Nucleus accumbens (tissue), 56 donors: Measurements from ENCODE around the gene GGA2.
"Not testable (repeated sequence)": the region's sequence is repeated elsewhere in the genome, so short reads cannot be mapped to it uniquely, and the experiment has no call there.

ENCODE experiments used
- DNase-seq, 56 donors: peaks; one replicate each; lab custom pipeline; 2025; lab: John Stamatoyannopoulos, UW

GGA2 gene

DNA sequence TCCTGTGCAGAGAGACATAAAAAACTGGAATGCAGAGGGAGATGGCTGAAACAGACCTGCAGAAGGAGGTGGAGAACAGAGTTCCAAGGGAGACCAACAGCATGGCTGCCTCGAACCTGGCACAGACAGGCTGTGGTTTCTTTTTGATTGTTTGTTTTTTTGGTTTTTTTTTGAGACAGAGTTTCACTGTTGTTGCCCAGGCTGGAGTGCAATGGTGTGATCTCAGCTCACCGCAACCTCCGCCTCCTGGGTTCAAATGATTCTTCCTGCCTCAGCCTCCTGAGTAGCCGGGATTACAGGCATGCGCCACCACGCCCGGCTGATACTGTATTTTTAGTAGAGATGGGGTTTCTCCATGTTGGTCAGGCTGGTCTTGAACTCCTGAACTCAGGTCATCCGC is 26.8 kb downstream of the GGA2 start:
- DNase-seq: not testable (repeated sequence)

DNA sequence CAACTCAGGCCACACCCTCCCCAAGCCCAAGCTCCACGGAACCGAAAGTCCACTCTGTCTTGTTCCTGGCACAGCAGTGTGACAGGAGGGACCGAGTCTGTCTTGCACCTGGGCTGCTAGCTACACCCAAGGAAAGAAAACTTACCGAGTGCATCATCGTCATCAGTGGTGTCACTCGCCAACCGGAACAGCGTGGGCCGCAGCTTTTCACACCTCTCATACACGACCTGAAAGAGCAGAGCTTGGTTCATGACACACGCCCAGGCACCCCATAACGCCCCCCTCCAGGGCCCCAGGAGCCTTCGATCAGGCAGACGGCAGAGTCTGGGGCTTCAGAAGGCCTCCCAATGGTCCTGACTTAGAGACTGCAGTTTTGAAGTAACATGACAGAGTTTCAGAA is 27.5 kb downstream of the GGA2 start:
- DNase-seq: no peak

DNA sequence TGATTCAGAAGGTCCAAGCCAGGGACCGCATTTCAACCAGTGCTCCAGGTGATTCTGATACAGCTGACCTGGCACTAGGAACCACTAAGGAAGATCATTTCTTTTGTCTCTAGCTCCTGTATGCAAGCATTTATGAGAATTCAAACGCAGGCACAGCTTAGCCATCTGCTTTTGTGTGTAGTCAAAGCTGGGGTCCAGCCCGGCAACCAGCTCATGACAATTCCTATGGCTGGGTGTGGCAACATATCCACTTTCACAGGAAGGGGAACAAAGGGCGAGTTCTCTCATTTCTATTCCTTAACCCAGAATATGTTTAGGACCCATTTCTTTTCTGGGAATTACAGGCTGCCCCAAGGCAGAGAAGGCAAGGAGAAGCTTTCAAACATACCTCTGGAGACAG is 30.0 kb downstream of the GGA2 start:
- DNase-seq: no peak

DNA sequence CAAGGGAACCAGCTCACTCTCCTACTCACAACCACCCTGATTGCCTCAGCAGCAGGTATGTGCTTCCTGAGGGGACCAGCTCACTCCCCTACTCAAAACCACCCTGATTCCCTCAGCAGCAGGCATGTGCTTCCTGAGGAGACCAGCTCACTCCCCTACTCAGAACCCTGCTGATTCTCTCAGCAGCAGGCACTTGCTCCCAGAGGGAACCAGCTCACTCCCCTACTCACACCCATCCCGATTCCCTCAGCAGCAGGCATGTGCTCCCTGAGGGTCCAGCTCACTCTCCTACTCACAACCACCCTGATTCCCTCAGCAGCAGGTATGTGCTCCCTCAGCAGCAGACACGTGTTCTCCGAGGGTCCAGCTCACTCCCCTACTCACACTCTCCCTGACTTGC is 31.2 kb downstream of the GGA2 start:
- no peak for DNase-seq

DNA sequence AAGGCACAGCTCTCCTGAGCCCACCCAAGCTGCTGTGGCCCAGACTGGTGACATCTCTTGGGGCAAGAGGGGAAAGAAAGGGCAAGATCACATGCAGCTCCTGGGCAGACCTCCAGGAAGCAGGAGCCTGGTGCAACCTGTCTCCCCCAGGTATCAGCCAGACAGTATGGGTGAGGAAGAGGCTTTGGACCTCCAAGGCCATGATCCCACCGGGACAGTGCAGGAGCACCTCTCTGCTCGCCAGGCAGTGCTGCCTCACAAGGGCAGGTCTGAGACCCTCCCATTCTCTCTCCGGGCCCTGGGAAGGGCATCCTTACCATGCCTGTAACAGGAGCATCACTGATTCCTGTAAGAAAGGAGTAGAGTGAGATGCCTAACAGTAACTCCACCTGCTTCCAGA is 31.7 kb downstream of the GGA2 start:
- DNase-seq: no peak

DNA sequence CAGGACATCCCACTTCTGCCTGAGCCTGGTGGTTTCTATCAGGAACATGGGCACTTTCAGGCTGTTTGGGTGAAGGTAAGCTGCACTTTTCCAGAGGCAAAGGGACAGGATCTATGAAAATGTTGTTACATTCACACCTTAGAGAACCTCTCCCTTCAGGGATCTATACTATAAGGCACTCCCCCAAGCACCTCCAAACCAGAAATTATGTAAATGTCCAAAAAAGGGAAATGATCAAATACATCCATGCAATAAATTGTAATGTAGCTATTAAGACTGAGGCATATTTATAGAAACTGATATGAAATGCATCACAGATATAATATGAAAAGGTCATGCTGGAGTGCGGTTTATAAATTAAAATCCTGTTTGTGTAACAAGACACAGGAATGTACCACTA is 34.0 kb downstream of the GGA2 start:
- no peak for DNase-seq

DNA sequence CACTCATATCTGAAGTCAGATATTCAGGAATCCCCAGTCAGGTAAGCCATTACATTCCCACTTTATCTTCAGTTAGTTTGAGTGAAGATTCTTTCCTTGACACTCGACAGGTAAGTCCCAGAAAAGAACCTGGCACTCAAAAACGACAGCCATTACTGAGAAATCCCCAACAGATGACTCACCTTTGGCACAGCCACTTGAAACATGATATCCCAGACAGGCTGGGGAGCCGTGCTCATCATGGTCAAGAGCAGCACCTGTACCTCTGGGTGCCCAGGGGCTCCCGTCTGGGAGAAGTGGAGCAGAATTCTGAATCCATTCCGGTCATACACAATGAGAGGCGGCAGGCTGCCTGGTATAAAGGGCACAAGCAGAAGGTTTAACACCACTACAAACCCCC is 40.5 kb downstream of the GGA2 start:
- no peak for DNase-seq

DNA sequence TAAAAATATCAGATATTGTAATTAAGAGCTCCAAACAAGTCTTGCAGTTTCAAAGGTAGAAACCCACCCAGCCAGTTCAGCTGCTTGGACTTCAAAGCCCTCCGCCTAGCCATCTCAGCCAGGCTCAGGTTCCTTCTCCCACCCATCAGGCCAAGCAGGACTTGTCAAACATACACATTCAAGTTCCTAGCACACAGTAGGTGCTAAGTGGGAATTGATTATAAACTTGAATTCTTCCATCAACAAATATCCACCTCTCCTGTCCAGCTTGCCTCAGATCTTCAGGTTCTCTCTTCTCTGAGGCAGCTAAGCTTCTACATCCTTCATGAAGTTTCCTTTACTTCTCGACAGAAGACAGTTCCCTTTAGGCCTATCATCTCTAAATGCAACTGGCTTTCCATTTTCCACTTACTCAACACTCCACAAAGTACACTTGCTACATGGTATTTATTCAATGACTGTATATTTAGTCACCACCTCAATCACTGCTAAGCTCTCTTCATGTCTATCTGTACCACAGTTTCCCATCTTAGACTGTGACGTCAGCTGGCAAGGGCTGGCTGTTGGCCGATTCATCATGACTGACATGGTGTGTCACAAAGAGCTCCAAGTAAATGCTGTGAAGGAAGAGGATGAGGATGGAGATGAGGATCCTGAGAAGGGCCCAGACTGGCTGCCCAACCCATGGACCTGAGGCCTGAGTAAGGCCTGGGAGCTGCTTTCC is 44.0 kb downstream of the GGA2 start:
- peak in 3 of 56 donors; percentile 1 to 16 (median 2) for DNase-seq

DNA sequence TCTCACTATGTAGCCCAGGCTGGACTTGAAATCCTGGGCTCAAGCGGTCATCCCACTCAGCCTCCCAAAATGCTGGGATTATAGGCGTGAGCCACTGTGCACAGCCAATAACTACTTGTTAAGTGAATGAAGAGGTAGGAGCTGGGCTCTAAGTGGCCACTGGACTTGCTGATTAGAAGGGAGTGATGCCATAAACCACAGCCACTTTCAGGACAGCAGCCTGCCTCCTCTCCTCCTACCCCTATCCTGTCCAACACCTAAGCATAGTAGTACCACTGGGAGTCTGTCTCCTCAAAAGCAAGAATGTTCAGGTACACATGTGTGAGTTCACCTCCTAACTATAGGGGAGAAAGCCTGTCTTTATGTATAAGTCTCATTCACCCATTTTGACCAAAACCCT is 45.1 kb downstream of the GGA2 start:
- no peak for DNase-seq

DNA sequence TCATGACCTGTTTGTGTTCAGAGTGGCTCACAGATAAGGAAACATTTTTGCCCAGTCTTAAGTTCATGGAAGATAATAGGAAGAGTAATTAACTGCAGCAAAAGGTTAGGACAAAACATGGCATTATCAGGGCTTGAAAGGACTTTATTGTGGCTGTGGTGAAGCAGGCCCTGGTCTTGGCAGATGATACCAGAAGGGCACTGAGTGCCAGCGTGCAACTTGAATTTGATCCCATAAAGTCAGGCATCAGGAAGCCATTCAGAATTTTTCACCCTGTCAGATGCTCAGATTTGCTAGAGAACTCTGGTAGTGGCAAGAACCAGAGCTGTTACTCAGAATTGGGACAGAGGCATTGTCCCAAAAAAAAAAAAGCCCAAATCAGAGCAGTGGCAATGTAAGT is 46.1 kb downstream of the GGA2 start:
- DNase-seq: peak in 40 of 56 donors; percentile 0 to 50 (median 22)

DNA sequence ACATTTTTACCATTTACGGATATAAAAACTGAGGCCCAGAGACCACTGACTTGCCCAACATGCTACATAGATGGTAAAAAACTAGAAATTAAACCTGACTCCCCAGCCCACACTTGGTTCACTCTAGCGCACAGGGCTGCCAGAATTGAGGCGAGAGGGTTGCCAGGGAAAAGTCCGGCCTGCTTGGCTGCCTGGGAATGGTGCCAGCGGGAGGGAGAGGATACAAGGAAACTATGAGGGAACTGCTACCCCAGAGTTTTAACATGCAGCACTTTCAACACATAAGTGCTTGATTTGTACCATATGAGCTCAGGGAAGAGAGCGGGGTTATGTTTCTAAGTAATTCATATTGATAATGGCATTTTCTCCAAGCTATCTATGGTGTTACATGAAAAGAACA is 47.3 kb downstream of the GGA2 start:
- peak in 47 of 56 donors; percentile 0 to 83 (median 22) for DNase-seq

DNA sequence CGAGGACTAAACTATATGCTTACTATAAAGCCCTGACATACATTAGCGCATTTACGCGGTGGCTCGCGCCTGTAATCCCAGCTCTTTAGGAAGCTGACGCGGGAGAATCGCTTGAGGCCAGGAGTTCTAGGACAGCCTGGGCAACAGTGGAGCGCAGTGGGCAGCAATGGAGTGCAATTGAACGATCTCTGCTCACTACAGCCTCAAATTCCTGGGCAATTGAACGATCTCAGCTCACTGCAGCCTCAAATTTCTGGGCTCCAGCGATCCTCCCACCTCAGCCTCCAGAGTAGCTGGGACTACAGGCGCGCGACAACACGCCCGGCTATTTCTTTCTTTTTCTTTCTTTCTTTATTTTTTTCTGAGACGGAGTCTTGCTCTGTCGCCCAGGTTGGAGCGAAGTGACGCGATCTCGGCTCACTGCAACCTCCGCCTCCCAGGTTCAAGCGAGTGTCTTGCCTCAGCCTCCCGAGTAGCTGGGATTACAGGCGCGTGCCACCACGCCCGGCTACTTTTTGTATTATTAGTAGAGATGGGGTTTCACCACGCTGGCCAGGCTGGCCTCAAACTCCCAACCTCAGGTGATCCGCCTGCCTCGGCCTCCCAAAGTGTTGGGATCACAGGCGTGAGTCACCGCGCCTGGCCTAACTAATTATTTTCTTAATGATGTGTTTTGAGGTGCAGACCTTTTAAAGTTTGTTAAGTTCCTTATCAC is 56.8 kb downstream of the GGA2 start:
- DNase-seq: no peak

DNA sequence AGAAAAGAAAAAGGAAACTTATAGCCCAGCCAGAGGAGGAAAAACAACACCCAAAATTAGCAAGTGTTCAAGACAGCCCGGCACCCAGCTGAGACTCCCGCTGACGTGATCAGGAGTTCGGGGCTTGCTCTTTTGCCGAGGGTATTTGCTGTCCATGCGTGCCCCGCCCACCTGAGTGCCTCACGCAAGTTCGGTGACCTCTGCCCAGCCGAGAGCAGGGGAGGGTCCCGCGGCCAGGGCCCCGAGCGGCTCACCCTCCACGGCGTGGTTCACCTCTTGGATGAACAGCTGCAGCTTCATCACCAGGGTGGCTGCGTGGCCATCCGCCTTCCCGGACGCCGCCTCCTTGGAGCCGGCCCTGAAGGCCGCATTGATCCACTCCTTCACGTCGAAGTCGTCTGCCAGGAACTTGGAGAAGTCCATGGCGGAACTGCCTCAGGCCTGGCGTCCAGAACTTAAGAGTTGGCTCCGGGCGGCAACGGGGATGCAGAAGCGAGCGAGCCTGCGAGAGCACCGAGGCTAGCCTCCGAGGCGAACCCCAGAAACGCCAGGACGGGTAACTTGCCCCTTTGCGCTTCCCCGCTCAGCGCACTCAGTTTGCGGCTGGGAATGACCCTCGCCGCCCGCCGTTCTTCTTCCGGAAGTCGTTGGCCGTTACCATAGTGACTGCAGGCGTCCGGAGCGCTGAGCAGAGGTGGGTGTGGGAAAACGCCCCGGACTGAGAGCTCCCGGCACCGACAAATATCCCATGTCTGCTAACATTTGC is 57.5 kb downstream of the GGA2 start, which contains the start of gene COG7:
Gene COG7, minus strand, starts transcription at position 618 of the 766 bp plus-strand sequence. Its CDS starts 195 bp downstream, at position 423.
- DNase-seq: peak; percentile 19 to 90 (median 77)

DNA sequence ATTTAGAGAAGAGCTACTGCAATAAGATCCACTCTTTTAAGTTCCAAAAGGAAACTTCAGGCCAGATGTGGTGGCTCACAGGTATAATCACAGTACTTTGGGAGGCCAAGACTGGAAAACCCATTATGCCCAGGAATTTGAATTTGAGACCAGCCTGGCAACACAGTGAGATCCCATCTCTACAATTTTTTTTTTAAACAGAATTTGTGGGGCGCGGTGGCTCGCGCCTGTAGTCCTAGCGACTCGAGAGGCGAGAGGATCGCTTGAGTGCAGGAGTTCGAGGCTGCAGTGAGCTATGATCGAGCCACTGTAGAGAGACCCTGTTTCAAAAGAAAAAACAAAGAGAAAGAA is 58.1 kb downstream of the GGA2 start:
- DNase-seq: no peak

DNA sequence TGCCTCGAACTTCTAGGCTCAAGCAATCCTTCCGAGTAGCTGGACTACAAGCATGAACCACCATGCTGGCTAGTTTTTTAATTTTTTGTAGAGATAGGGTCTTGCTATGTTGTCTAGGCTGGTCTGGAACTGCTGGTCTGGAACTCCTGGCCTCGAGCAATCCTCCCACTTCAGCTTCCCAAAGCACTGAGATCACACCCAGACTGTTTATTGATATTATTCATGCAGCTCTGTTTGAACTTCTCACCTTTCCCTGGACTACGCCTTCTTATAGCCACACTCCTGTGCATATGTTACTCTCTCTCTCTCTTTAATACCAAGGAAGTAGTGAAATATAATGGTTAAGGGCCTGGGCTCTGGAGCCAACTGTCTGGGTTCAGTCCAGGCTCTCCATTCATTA is 61.9 kb downstream of the GGA2 start:
- DNase-seq: no peak

DNA sequence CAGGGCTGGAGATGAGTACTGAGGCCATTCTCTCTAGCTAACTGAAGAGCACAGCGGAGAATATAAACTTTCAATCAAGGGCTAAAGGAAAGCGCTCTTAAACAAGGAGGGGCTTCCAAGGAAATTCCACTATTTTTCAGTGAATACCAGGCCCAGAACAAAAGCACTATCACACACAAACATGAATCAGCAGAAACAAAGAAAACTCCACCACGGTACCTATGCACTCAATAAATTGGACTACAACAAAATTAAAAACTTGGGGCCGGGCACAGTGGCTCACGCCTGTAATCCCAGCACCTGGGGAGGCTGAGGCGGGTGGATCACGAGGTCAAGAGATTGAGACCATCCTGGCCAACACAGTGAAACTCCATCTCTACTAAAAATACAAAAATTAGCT is 72.8 kb downstream of the GGA2 start:
- not testable (repeated sequence) for DNase-seq

DNA sequence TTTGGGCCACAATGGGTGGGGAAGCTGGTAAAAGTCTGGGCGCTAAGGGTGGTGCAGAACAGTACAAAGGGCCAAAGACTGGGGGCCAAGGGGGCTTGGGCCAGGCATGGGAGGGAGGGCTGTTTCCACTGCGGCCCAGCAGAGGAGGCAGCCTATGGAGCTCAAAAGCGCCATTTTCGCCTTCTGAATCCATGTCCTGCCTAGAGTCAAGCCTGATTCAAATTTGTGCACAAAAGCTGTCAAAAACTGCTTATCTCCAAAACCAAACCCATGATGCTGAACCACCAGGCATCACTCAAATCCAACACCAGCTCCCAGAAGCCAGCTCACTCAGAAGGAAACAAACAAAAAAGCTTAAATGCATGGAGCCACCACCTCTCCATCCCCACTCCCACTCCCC is 73.3 kb downstream of the GGA2 start:
- DNase-seq: no peak

DNA sequence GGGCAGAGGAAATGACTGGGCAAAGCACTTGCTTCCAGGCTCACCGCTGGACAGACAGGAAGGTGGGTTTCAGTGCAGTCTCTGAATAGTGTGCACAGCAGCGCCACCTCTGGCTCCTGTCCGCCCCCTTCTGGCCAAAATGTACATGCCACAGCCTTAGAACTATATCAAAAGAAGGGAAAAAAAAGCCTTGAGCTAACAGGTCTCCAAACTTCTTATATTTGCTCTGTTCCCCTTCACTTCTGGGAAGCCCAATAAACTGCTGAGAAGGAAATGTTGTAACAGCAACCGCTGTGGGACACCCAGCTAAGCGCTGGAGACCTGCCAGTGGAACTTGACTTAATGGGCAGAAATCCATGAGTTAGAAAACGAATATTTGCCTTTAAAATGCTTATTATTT is 74.8 kb downstream of the GGA2 start:
- peak in 10 of 56 donors; percentile 0 to 44 (median 8) for DNase-seq

DNA sequence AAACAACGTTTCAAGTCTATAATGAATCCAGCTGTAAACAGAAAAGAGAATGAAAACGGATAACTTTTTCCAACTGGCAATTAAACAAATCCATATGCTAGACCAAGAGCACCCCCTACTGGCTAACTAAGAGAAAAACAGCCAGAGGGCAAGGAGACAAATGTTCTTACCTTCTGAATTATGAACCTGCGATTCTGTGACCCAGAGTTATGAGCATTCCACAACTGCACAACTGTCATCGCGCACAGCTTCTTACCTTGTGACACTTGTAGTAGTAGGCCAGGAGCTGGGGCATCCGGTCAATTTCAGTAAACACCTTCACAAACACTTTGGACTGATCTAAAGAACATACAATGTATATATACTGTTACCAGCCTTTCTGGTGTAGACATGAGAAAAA is 75.9 kb downstream of the GGA2 start:
- DNase-seq: peak in 13 of 56 donors; percentile 0 to 8 (median 4)

DNA sequence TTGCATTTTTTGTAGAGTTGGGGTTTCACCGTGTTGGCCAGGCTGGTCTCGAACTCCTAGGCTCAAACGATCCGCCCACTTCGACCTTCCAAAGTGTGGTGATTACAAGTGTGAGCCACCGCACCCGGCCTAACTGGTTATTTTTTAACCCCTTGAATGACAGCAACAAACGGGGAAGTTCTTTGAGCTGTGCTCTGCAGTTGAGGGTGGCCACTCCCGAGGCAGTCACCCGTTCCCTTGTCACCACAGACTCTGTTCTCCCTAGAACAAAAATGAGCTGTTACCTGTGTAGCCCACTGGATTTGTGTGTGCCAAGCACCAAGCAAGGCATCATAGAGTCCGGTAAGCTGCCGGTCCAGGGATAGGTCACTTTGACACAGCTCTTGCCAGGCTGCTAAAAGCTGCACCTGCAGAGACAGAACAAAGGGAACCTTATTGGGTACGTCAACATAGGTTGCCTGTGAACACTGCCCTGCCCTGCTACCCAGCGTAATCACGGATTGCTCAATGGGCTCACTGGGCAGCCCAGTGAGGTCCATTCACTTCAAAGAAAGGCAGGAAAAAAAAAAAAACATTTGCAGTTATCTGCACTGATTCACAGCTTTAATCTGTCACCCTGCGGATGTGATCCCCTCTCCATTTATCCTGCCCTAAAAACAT is 76.9 kb downstream of the GGA2 start:
- DNase-seq: no peak
